ENCODE results near the gene MIER2. TPM values are rescaled to one million over a fixed set of nuclear protein-coding genes. Genes with fewer than 3 reads are reported as not detected.
"Not testable (repeated sequence)": the region's sequence is repeated elsewhere in the genome, so short reads cannot be mapped to it uniquely, and the experiment has no call there.

MIER2 gene
- polyA plus RNA-seq, 2 of the 4 experiments (the other 2 are of a cell fraction): 8.8 to 11.5 TPM

- no peaks in the 10 kb centered on the region for H3K9me3 ChIP-seq
- H3K4me2 ChIP-seq: no peak overlapping the region
- POLR2A ChIA-PET: no interaction called here
- 0 out of 3 replicates have a peak, but pooled peaks cover 3% of the 10 kb centered on the region for H3K4me1 ChIP-seq
- no peak for DNase-seq (ENCODE audit: low read depth in 1 of 2, low spot score in 1 of 2)
- H3K4me3 ChIP-seq: no peak overlapping the region
- TF ChIP-seq HES2 (IDR thresholded peaks at IDR 0.05) (no peak), BCL3 (IDR thresholded peaks at IDR 0.05) (no peak), ESRRA (IDR thresholded peaks at IDR 0.05; ENCODE audit: borderline replicate concordance, low read length) (no peak), EHF (CRISPR knock-in tag; IDR thresholded peaks at IDR 0.05) (no peak)
- no peak for ATAC-seq
- CTCF ChIA-PET: no interaction called here
- 88% methylated on average over 6 of the region's 6 CpGs for WGBS (ENCODE audit: missing lambda C conversion rate)
- no peak for FAIRE-seq
- H3K27ac ChIP-seq: no peak overlapping the region
These were observed 72.7 kb downstream of the MIER2 start for GRCh38 chr19:271856-272255.

GRCh38 chr19:270766-271318 is 73.8 kb downstream of the MIER2 start:
- DNase-seq (ENCODE audit: low read depth in 1 of 2, low spot score in 1 of 2); H3K4me2 ChIP-seq; FAIRE-seq; H3K4me1 ChIP-seq; H3K4me3 ChIP-seq; H3K9me3 ChIP-seq; POLR2A ChIA-PET; H3K27ac ChIP-seq; CTCF ChIA-PET; ATAC-seq: not testable (repeated sequence)
- 86% methylated on average over 6 of the region's 12 CpGs for WGBS (ENCODE audit: missing lambda C conversion rate)

- TF ChIP-seq HOXB5 (CRISPR knock-in tag; IDR thresholded peaks at IDR 0.05) (no peak), CBX2 (IDR thresholded peaks at IDR 0.05; ENCODE audit: borderline replicate concordance, low read depth) (no peak), MAZ (IDR thresholded peaks at IDR 0.05; ENCODE audit: borderline replicate concordance, low read depth, low read length) (no peak), ZNF302 (CRISPR knock-in tag; IDR thresholded peaks at IDR 0.05) (no peak), ELK1 (IDR thresholded peaks at IDR 0.05; ENCODE audit: low read depth, low read length) (no peak), RNF2 (IDR thresholded peaks at IDR 0.05; ENCODE audit: borderline replicate concordance, low read depth) (no peak), KDM1A (IDR thresholded peaks at IDR 0.05; ENCODE audit: low read depth) (no peak), ZFP36 (IDR thresholded peaks at IDR 0.05; ENCODE audit: borderline replicate concordance, partially characterized antibody) (no peak), TP53 (CRISPR knock-in tag; IDR thresholded peaks at IDR 0.05) (no peak), FOSB (CRISPR knock-in tag; IDR thresholded peaks at IDR 0.05) (no peak), CEBPB (IDR thresholded peaks at IDR 0.05) (no peak), MYC (IDR thresholded peaks at IDR 0.05; ENCODE audit: borderline replicate concordance, low read length) (no peak), TFCP2L1 (CRISPR knock-in tag; IDR thresholded peaks at IDR 0.05) (no peak), ZC3H11A (IDR thresholded peaks at IDR 0.05) (no peak), HDAC2 (IDR thresholded peaks at IDR 0.05) (no peak), MAFK (IDR thresholded peaks at IDR 0.05; ENCODE audit: partially characterized antibody) (no peak), E2F6 (IDR thresholded peaks at IDR 0.05; ENCODE audit: borderline replicate concordance, low read depth) (no peak), HOXB13 (CRISPR knock-in tag; IDR thresholded peaks at IDR 0.05; ENCODE audit: low read depth) (no peak), FOXS1 (CRISPR knock-in tag; IDR thresholded peaks at IDR 0.05) (no peak), BCL3 (IDR thresholded peaks at IDR 0.05) (no peak)
- POLR2A ChIA-PET: no interaction called here
- Histone ChIP-seq H3K4me3 (no peak overlapping the region), H3K4me1 (0 out of 3 replicates have a peak, but pooled peaks cover 3% of the 10 kb centered on the region), H3K4me2 (no peak overlapping the region), H3K9me3 (no peaks in the 10 kb centered on the region), H3K27ac (no peak overlapping the region)
- CTCF ChIA-PET: no interaction called here
- FAIRE-seq (no peak), ATAC-seq (no peak), DNase-seq (ENCODE audit: low read depth in 1 of 2, low spot score in 1 of 2) (no peak)
These were observed 75.4 kb downstream of the MIER2 start for GRCh38 chr19:269241-269640.

Measured in A549 (cell line).